IPS-NIHi11 (cell line): ENCODE measurements around the gene PDGFD.
A peak's percentile ranks its signal among the peaks of the same experiment; 100 is the strongest.

ENCODE experiments used
- DNase-seq: peaks from one replicate; pipeline ENCODE4 v3.0.0; 2012; ENCODE audit warnings: mixed read lengths, low spot score

The PDGFD gene

GRCh38 chr11:103883856-103884255 is 280.1 kb downstream of the PDGFD start:
- DNase-seq: no peak

GRCh38 chr11:103883291-103883690 is 280.7 kb downstream of the PDGFD start:
- no peak for DNase-seq

- DNase-seq: no peak
These were observed 282.4 kb downstream of the PDGFD start for GRCh38 chr11:103881584-103881983.

GRCh38 chr11:103880968-103881367 is 283.0 kb downstream of the PDGFD start:
- no peak for DNase-seq

- no peak for DNase-seq
These were observed 285.3 kb downstream of the PDGFD start for GRCh38 chr11:103878646-103879045.

GRCh38 chr11:103877221-103877620 is 286.7 kb downstream of the PDGFD start:
- no peak for DNase-seq

GRCh38 chr11:103875855-103876510 is 288.0 kb downstream of the PDGFD start:
- no peak for DNase-seq

- DNase-seq: no peak
These were observed 291.2 kb downstream of the PDGFD start for GRCh38 chr11:103872748-103873147.

- no peak for DNase-seq
These were observed 291.9 kb downstream of the PDGFD start for GRCh38 chr11:103871923-103872551.

GRCh38 chr11:103870821-103871309 is 293.1 kb downstream of the PDGFD start:
- DNase-seq: no peak

GRCh38 chr11:103867481-103867880 is 296.5 kb downstream of the PDGFD start:
- DNase-seq: no peak

GRCh38 chr11:103863497-103863896 is 300.4 kb downstream of the PDGFD start:
- no peak for DNase-seq

- DNase-seq: peak; percentile 41
These were observed 301.2 kb downstream of the PDGFD start for GRCh38 chr11:103862802-103863174.

GRCh38 chr11:103862094-103862801 is 301.7 kb downstream of the PDGFD start:
- no peak for DNase-seq
